Measurements from ENCODE around the gene FAR2. TPM values are rescaled to one million over a fixed set of nuclear protein-coding genes. Genes with fewer than 3 reads are reported as not detected.

Gene FAR2
- total and polyA plus RNA-seq, 2 donors (not counting 3 experiments of a cell fraction or from before 2014, with no cell fraction given), result 32.3 to 61.7 TPM

GRCh38 chr12:29283969-29284700, 135.1 kb downstream of the FAR2 start:
- DNase-seq (ENCODE audit: low read depth, low spot score) (no peak), FAIRE-seq (no peak)
- POLR2A ChIA-PET, result no interaction called here
- intact Hi-C loops (cut with micrococcal nuclease) (no loop called here), dilution Hi-C loops (cut with MboI; ENCODE audit: extremely low pct_ligation_motif_present, low sequenced_read_pairs) (no loop called here)
- Histone ChIP-seq H3K27ac (ENCODE audit: insufficient read depth, low read depth, low read length) (no peak overlapping the region), H3K4me1 (ENCODE audit: control insufficient read depth, extremely low read depth, insufficient read depth, low read length) (peaks cover 8% of the 10 kb centered on the region), H4K20me1 (replicated peaks; ENCODE audit: control insufficient read depth, extremely low read depth, insufficient read depth, low read length) (no peaks in the 10 kb centered on the region), H2AFZ (ENCODE audit: low read depth, low read length) (no peak overlapping the region), H3K9ac (replicated peaks; ENCODE audit: extremely low read depth, insufficient read depth, low read length) (no peak overlapping the region), H3K79me2 (ENCODE audit: control insufficient read depth, insufficient read depth, low read length) (no peaks in the 10 kb centered on the region), H3K9me1 (replicated peaks; ENCODE audit: control insufficient read depth, extremely low read depth, insufficient read depth, low read length) (no peaks in the 10 kb centered on the region), H3K27me3 (ENCODE audit: control insufficient read depth in 2 of 2, insufficient read depth in 2 of 2, low read length in 2 of 2) (no peaks in the 10 kb centered on the region), H3K9me3 (replicated peaks; ENCODE audit: control insufficient read depth, insufficient read depth, low read length) (no peaks in the 10 kb centered on the region), H3K4me2 (ENCODE audit: insufficient read depth, low read length) (no peak overlapping the region), H3K4me3 (replicated peaks in 1 of 3; ENCODE audit: insufficient read depth in 1 of 3, low read depth in 1 of 3, low read length in 3 of 3) (no peak overlapping the region), H3K36me3 (ENCODE audit: control insufficient read depth in 2 of 2, extremely low read depth in 1 of 2, insufficient read depth in 2 of 2, low read length in 2 of 2) (peaks cover 0 to 3% of the 10 kb centered on the region in 2 experiments)
- no peak for TF ChIP-seq POLR2A (IDR thresholded peaks at IDR 0.05; ENCODE audit: low read depth, low read length)
- TF ChIP-seq JUN (IDR thresholded peaks at IDR 0.05; ENCODE audit: borderline replicate concordance, insufficient read depth, insufficient read length, low read depth), result no peak
- TF ChIP-seq MYC (IDR thresholded peaks at IDR 0.05; ENCODE audit: low read depth, low read length), result no peak
- no peak for TF ChIP-seq FOS (IDR thresholded peaks at IDR 0.05; ENCODE audit: borderline replicate concordance, insufficient read depth, low read length)
- no peak for TF ChIP-seq GATA2 (IDR thresholded peaks at IDR 0.05; ENCODE audit: insufficient read depth, insufficient read length, low read depth, low read length)
- no peak for TF ChIP-seq CTCF (IDR thresholded peaks at IDR 0.05; ENCODE audit: extremely low read depth in 1 of 2, insufficient read depth in 1 of 2, low read depth in 1 of 2, low read length in 2 of 2)
- no peak for TF ChIP-seq EZH2 (IDR thresholded peaks at IDR 0.05; ENCODE audit: borderline replicate concordance, low read depth, low read length, severe bottlenecking)
- TF ChIP-seq POLR2AphosphoS5 (IDR thresholded peaks at IDR 0.05; ENCODE audit: insufficient read depth, low read depth, low read length), result no peak
- no peak for TF ChIP-seq MAX (IDR thresholded peaks at IDR 0.05; ENCODE audit: insufficient read depth, insufficient read length)
- BruUV-seq (replicated peaks), result no TSS peak
- CTCF ChIA-PET, result interaction anchor here (1.0 to 1.4 kb wide), 2 partner anchors 211 to 217 kb away, joined by 3 to 4 read pairs; no protein-coding TSS in a partner anchor

Measured in endothelial cell of umbilical vein (primary cell).